HepG2 (cell line): Measurements from ENCODE around the gene TGFA. TPM values are rescaled to one million over a fixed set of nuclear protein-coding genes. Genes with fewer than 3 reads are reported as not detected.

Experiments
- AHR ChIP-seq: IDR thresholded peaks from 2 replicates; pipeline ENCODE4 v1.6.1; 2018; ENCODE audit warnings: missing genetic modification reagents, missing compliant biosample characterization
- CENPX ChIP-seq: sonication (generic); formaldehyde crosslinking; IDR thresholded peaks from 2 replicates; pipeline ENCODE4 v1.9.0; 2021; ENCODE audit warnings: mild to moderate bottlenecking, missing genetic modification reagents, moderate library complexity
- DMAP1 ChIP-seq: IDR thresholded peaks from 2 replicates; pipeline ENCODE4 v1.6.1; 2016
- HDAC2 ChIP-seq: sonication (generic); formaldehyde crosslinking; IDR thresholded peaks from 2 replicates; pipeline ENCODE4 v1.4.0; 2020; ENCODE audit warnings: missing genetic modification reagents
- KDM4B ChIP-seq: sonication (generic); formaldehyde crosslinking; IDR thresholded peaks from 2 replicates; pipeline ENCODE4 v1.4.0; 2020; ENCODE audit warnings: missing genetic modification reagents
- MEIS2 ChIP-seq: sonication (generic); formaldehyde crosslinking; IDR thresholded peaks from 2 replicates; pipeline ENCODE4 v1.9.0; 2021; ENCODE audit warnings: mild to moderate bottlenecking, missing genetic modification reagents
- NBN ChIP-seq: fragments of 450-650 bp; conservative IDR thresholded peaks from 2 replicates; pipeline ENCODE4 v1.6.1; 2017
- NCOR1 ChIP-seq: fragments of 200-600 bp; sonication (generic); IDR thresholded peaks from 2 replicates; pipeline ENCODE4 v1.7.0; 2017; ENCODE audit warnings: antibody characterized with exemption, low read length, borderline replicate concordance
- NFE2 ChIP-seq: sonication (generic); formaldehyde crosslinking; IDR thresholded peaks from 2 replicates; pipeline ENCODE4 v1.4.0; 2020; ENCODE audit warnings: missing genetic modification reagents
- NFE2L1 ChIP-seq: sonication (generic); formaldehyde crosslinking; IDR thresholded peaks from 2 replicates; pipeline ENCODE4 v1.4.0; 2020; ENCODE audit warnings: missing genetic modification reagents, mild to moderate bottlenecking, borderline replicate concordance
- POLR2A ChIP-seq, 2 experiments: IDR thresholded peaks; 2 replicates each; pipeline ENCODE4 v1.6.1; 2011; ENCODE audit warnings: low read depth in 2 of 2, low read length in 2 of 2, mild to moderate bottlenecking in 1 of 2, moderate library complexity in 1 of 2; ENCODE audit not compliant: insufficient read depth in 1 of 2
- PRDM10 ChIP-seq: sonication (generic); formaldehyde crosslinking; IDR thresholded peaks from 2 replicates; pipeline ENCODE4 v1.4.0; 2020; ENCODE audit warnings: low read depth, missing genetic modification reagents
- SAFB2 ChIP-seq: sonication (generic); formaldehyde crosslinking; IDR thresholded peaks from 2 replicates; pipeline ENCODE4 v1.5.1; 2020; ENCODE audit warnings: missing genetic modification reagents, low read depth, mild to moderate bottlenecking, borderline replicate concordance
- SETDB1 ChIP-seq: sonication (generic); formaldehyde crosslinking; IDR thresholded peaks from 2 replicates; pipeline ENCODE4 v1.5.1; 2020; ENCODE audit warnings: missing genetic modification reagents, mild to moderate bottlenecking, borderline replicate concordance
- SNAPC4 ChIP-seq: sonication (generic); formaldehyde crosslinking; IDR thresholded peaks from 2 replicates; pipeline ENCODE4 v1.4.0; 2020; ENCODE audit warnings: mild to moderate bottlenecking, missing genetic modification reagents
- SRY ChIP-seq: sonication (generic); formaldehyde crosslinking; IDR thresholded peaks from 2 replicates; pipeline ENCODE4 v1.8.0; 2022; ENCODE audit warnings: mild to moderate bottlenecking, missing genetic modification reagents
- WIZ ChIP-seq: sonication (generic); formaldehyde crosslinking; IDR thresholded peaks from 2 replicates; pipeline ENCODE4 v1.5.1; 2020; ENCODE audit warnings: mild to moderate bottlenecking, missing genetic modification reagents
- ZNF275 ChIP-seq: sonication (generic); formaldehyde crosslinking; IDR thresholded peaks from 2 replicates; pipeline ENCODE4 v1.8.0; 2022; ENCODE audit warnings: missing genetic modification reagents, mild to moderate bottlenecking, inconsistent platforms, borderline replicate concordance
- ZNF567 ChIP-seq: sonication (generic); formaldehyde crosslinking; IDR thresholded peaks from 2 replicates; pipeline ENCODE4 v1.8.1; 2023; ENCODE audit warnings: mild to moderate bottlenecking, missing genetic modification reagents, borderline replicate concordance
- ZNF709 ChIP-seq: sonication (generic); formaldehyde crosslinking; IDR thresholded peaks from 2 replicates; pipeline ENCODE4 v1.5.0; 2020; ENCODE audit warnings: mild to moderate bottlenecking, missing genetic modification reagents
- ZNF772 ChIP-seq: sonication (generic); formaldehyde crosslinking; IDR thresholded peaks from 2 replicates; pipeline ENCODE4 v1.5.0; 2020; ENCODE audit warnings: mild to moderate bottlenecking, missing genetic modification reagents
- polyA plus RNA-seq, 8 experiments: library from polyadenylated mRNA; depleted of rRNA in 3 of 8; stranded (reverse) in 7 of 8; unstranded in 1 of 8; fragments of >200 nt; fragmentation: Illumina TruSeq in 4 of 8; extraction: Trizol in 4 of 8; gene quantifications; 2 replicates each; pipeline versions ENCODE4 v1.2.1 to v1.2.3, GENCODE V29; 2011 to 2016; ENCODE audit warnings: low read depth in 4 of 8, missing spikeins in 1 of 8, mixed read lengths in 1 of 8; ENCODE audit not compliant: insufficient read depth in 1 of 8
- total RNA-seq, 5 experiments: library from RNA; depleted of rRNA; stranded (reverse); fragments of >200 nt; fragmentation: Illumina TruSeq; extraction: Trizol; gene quantifications; 2 replicates each; pipeline ENCODE4 v1.2.3, GENCODE V29; 2016; ENCODE audit warnings: low read depth in 1 of 5

Gene TGFA
- total and polyA plus RNA-seq, 2 of the 13 experiments (the other 11 are each of a cell fraction or from before 2014, with no cell fraction given): 7.8 to 15.3 TPM

GRCh38 chr2:70553584-70554337 is at the start of gene TGFA (continued):
- TF ChIP-seq CENPX: no peak
- TF ChIP-seq DMAP1 (CRISPR knock-in tag): peak; percentile 73; the same call in 1 of the 2 replicates
- peak; percentile 93 for TF ChIP-seq WIZ (CRISPR knock-in tag)
- no peak for TF ChIP-seq SNAPC4
- TF ChIP-seq SAFB2 (CRISPR knock-in tag): peak; percentile 96
- no peak for TF ChIP-seq ZNF567 (CRISPR knock-in tag)
- peak; percentile 75 for TF ChIP-seq KDM4B (CRISPR knock-in tag)
- TF ChIP-seq ZNF275 (CRISPR knock-in tag): no peak
- peak; percentile 20; the same call in 1 of the 2 replicates for TF ChIP-seq ZNF709
- TF ChIP-seq NBN: no peak
- 0 out of 2 replicates have a peak, but pooled peaks have one; percentile 37 for TF ChIP-seq NFE2L1 (CRISPR knock-in tag)
- TF ChIP-seq SETDB1 (CRISPR knock-in tag): no peak
- peak; percentile 68; the same call in 1 of the 2 replicates for TF ChIP-seq SRY (CRISPR knock-in tag)
- no peak for TF ChIP-seq MEIS2
- TF ChIP-seq HDAC2 (CRISPR knock-in tag): peak; percentile 11; the same call in 1 of the 2 replicates
- TF ChIP-seq ZNF772 (CRISPR knock-in tag): no peak
- TF ChIP-seq PRDM10 (CRISPR knock-in tag): peak; percentile 59; the same call in 1 of the 2 replicates
- TF ChIP-seq POLR2A (IDR thresholded peaks at IDR 0.05; ENCODE audit: insufficient read depth in 1 of 2, low read depth in 2 of 2, low read length in 2 of 2): peak; percentile 74 to 75
- no peak for TF ChIP-seq NCOR1
- no peak for TF ChIP-seq NFE2 (CRISPR knock-in tag)
- no peak for TF ChIP-seq AHR (CRISPR knock-in tag)
